SK-N-DZ (cell line): Measurements from ENCODE around the gene JARID2.
"Not testable (repeated sequence)": the region's sequence is repeated elsewhere in the genome, so short reads cannot be mapped to it uniquely, and the experiment has no call there.

Experiments
- DNase-seq: peaks from one replicate; pipeline ENCODE4 v3.0.0-alpha.2; 2015; ENCODE audit warnings: low spot score

The JARID2 gene

DNA sequence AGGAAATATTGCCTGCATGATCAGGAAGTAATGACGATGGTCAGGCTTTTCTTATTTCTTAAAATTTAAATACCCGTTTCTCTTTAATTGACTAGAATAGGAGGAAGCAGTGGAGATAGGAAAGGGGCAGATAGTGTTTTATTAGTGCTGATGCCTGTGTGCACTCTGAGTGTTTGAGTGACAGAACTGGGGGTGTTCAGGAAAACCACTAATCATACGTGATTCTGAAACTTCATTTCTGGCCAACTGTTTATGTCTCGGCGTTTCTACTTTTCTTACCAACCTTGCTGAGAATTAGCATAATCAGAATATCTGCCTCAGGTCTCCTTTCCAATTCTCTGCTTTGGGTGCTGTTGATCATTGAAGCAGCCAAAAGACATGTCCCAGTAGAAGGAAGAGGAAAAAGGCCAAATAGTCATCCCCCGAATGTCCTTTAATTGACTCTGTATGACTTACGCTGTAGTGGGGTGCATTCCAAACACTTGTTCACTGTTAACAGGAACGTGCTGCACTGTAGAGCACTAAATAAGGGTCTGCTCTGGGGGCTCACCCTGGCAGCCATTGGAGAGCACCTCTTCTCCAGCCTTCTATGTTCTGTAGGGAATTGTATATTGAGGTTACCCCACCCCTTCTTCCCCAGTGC lies 152.9 kb downstream of the JARID2 start:
- DNase-seq, result no peak

DNA sequence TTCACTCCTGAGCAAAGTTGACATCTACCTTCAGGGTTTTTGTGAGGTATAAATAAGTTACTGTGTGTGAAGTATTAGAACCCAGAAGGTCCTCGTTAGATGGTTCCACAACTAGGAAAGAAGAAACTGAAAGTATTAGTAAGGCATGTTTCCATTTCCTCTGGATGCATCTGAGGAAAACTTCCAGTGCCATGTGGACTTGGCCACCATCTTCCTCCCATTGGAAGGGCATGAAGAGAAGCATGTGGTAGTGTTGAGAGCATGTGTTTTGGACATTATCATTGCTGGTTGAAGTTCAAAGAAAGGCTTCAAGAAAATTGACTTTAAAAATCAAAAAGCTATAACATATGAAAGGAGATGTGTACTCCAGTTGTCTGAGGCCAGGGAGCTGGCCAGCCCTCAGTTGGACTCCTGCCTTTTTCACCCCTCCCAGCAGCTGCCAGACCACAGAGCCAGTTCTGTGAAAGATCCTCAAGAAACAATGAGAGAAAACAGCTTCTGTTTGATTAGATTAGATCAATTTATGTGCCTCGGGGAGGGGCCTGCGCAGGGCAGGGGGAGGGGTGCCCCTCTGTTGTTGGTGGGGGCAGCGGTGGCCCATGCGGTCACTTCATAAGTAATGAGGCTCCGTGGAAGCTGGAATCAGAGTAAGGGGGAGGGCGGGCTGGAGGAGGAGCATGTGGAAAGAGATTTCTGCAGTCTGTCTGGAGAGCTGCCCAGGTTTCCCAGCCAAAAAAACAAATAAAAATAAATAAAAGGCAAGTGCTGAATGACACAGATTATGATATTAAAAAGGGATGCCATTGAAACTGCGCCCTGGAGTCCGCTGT lies 154.0 kb downstream of the JARID2 start:
- peak; percentile 97 for DNase-seq

DNA sequence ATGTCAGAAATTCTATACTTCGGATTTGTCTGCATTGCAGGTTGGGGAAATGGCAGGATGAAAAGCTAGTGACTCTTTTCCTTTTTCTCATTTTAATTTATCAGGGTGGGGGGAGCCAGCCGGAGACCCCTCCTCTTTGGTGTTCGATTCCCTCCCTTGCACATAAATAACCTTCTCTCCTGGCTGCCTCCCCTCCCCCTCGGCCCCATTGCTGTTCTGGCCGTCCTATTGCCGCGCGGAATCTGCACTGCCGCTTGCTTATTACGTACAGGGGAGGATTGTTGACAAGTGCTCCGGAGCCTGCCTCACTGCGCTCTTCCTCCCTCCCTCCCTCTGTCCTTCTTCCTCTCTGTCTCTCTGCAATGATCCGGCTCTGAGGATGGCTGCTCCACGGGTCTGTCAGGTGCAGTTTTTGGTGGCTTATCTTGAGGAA lies 154.7 kb downstream of the JARID2 start:
- peak; percentile 91 for DNase-seq

DNA sequence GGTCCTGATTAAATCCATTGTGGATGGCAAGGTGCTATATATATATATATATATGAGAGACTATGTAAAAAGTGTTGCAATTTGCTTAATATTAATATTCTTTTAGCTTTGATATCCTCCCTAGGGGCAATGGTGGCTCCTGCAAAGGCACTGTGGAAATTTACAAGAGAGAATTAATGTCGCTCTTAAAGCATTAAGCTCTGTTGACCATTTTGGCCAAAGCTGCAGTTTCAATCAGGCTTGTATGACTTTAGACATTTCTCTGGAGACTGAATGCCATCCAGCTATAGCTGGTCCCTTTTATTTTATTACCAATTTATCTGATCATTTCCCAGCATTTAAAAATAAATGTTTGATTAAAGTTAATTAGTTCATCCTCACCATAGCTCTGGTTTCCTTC lies 155.3 kb downstream of the JARID2 start:
- no peak for DNase-seq

DNA sequence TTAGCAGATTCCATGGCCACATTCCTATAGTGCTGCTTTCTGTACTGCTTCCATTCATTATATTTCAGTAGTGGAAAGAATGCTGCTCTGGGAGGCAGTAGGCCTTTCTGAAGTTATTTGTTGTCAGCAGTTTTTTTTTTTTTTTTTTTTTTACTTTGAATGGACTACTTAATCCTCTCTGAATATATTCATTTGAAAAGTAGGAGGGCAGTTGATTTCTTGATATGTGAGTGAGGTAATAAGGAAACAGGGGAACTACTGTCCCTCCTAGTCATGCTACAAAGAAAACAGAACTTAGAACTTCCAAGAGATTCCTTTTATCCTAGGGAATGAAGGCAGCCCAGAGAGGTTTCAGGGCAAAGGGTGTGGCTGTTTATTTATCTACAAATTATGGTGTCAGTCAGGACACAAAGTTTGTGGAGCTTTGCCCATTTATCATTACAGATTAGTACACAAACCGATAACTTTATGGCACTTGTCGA lies 155.9 kb downstream of the JARID2 start:
- DNase-seq, result no peak

DNA sequence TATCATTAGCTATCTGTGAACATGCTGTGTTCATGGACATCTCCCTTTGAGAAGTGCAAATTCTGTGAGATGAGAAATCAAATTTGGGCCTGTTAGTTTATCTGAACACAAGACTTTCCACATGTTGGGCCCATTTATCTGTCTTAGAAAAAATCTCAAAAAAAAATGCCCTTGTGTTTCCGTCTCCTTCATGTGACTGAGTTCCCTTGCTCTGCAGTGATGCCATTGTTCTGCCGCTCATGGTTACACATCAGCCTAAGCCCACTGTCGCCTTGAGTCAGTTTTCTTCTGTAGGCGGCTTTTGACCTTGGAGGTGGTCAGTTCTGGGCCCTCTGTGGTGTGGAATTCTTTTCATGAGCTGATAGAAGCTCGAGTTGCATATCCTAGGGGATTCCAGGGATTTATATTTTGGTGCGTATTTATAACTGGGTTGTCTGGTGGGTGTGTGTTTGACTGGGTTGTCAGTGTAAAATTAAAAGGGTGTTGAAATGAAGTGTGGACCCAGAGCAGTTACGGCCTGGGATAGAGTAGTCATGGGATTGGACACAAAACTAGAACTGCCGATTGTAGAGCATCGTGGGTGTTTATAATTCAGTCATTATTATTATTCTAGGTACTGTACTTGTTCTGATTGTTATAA lies 156.7 kb downstream of the JARID2 start:
- DNase-seq, result no peak

DNA sequence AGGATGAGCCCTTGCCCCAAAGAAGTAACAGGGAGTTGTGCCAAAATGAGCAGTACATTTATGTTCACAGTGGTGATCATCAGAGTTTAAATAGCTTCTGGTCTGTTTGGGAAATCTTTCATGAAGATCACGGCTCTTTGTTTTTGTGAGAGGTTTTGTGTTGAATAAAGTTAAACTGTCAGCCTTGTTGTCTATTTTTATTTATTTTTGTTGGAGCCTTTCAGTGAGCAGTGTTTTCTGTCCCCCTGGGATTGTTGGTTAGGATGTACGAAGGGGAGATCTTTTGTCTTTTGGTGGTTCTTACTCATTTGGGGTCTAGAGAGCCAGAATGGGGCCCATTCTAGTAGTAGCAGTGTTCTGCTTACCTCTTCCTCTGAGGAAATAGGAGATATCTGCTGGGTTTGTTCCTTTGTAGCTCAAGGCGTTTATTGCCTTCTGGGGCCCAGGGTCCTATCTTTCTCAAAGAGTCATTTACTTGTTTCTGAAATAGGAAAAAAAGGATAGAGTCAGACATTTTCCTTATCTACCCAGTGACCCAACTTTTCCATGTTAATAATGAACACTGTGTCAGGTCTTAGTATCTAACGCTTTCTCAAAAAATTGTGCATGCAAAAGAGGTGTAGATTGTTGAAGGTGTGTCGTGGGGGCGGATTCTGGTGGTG lies 157.4 kb downstream of the JARID2 start:
- no peak for DNase-seq

DNA sequence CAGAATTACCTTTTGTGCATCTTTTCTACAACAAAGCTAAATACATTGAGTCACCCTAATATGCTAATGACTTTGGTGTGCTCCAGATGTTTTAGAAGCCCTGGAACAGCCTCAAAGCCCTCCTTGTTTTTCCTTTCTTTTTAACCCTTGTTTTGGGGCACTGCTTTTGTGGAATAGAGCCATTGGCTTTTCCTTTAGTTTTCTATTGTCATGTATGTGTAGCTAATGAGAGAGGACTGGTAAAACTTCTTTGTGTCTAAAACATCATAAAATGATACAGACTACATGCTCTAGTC lies 158.8 kb downstream of the JARID2 start:
- DNase-seq, result no peak

DNA sequence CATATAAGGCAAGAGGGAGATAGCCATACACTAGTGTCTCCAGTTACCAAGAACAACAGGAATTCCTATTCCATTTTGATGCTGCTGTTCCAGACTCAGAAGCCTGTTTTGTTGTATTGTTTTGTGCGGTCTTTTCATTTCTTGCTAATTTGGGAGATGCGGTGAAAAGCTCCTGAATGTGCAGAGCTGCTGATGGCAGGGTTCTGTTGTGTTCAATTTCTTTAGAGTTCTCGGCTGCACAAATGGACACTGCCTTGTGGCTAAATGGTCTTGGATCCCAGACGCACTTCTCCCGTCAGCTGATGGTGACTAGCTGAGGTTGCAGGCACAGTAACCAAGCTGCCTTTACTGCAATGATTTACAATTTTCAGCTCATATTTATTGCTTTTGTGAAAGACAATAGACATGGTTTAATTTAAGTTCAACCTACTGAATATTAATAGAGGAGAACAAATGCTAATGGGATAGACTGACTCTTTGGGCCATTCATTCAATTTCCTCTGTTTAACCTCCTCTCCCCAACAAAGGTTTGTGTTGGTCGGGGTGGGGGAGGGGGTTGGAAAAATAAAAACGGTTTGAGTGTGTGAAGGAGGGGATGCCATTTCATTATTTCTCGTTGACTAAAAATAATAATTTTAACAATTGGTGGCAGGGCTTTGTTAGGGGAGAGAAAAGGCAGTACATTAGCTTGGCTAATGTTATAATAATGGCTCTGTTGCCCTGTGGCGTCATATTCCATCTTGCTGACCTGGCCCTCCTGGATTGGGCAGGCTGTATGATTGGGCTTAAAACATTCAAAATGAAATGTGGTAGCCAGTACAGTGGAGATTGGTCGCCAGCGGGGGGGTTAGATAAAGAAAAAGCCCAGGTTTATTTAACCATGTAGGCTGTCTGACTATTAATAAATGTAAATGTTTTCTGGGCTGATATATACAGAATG lies 159.5 kb downstream of the JARID2 start:
- DNase-seq, result no peak

DNA sequence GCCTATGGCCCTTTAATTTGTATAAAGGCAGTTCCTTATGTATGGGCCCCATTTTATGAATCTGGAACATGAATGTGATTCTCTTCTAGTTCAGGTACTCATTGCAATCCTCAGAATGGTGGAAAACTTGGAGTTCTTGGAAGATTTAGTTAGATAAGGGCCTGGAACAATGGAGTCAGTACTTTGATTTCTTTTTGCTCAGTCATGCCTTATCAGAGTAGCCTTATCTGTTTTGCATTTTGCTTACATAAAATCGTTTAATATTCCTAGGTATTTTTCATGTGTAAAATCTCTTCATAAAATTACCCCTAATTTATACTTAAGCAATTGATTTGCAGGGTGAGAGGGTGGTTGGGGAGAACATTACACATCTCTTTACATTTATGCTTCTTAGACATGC lies 160.6 kb downstream of the JARID2 start:
- DNase-seq, result no peak

DNA sequence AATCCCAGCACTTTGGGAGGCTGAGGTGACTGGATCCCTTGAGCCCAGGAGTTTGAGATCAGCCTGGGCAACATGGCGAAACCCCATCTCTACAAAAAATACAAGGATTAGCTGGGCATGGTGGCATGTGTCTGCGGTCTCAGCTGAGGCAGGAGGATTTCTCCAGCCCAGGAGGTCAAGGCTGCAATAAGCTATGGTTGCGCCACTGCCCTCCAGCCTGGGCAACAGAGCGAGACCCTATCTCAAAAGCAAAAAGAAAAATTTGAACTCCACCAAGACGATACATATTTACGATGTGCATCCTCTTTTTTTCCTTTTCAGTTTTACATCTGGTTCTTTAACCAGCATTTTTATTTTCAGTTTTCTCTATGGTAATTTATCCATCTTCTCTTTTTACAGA lies 162.1 kb downstream of the JARID2 start:
- no peak for DNase-seq

DNA sequence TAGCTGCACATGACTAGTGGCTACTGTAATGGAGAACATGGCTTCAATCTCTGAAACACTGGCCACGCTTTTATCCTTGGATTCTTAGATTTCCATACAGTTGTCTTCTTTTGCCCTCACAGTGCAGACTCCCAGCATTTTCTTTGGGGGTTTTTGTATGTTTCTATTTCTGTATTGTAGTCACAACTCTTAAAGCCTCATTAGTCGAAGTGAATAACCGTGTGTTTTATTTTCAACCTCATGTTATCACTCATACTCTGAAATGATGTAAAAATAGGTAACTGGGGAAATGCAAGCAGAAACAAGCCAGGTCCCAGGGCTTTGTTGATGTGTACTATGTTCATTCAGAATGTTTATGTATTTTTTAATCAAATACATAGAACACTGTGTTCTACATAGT lies 162.9 kb downstream of the JARID2 start:
- no peak for DNase-seq

DNA sequence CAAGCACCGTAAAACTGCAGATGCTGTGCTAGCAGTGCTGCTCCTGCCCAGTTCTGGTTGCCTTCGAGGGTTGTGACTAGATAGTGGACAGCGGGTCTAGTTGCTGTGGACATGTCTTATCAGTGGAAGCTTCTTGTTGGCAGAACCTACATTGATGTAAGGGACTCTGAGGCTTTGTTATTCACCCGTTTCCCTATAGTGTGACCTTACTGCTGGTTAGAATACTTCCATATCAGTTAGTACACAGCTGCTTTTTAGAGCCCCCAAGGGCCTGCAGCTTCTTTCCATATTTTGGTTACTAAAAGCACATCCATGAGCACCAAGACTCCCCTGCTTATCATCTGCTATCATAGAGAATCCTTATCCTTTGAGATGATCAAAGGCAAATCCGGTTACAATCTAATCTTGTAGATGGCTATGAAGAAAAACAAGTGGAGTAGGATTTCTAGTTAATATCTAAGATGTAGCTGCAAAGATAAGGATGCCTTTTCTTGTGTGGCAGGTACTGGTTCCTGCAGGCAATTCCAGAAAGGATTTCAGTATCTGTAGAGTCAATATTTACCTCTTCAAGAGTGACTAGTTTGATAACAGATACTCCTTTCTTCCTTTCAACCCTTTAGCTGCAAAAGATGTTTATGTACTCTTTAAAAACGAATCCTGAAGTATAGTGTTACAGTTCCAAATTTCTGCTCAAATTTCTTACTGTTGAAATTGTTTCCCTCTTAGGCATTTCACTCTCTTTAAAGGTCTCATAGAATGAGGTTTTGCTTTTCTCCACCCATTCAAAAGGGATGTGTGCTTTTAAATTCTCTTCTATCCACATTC lies 163.6 kb downstream of the JARID2 start:
- no peak for DNase-seq

DNA sequence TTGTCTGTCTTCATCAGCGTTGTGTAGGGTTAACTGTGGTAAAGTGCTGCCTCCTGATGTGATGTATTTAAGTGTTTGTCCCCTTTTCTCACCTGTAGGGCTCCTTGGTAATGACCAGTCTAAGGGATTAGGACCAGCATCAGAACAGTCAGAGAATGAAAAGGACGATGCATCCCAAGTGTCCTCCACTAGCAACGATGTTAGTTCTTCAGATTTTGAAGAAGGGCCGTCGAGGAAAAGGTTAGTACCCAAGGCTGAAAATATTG lies 164.2 kb downstream of the JARID2 start:
- DNase-seq, result no peak

DNA sequence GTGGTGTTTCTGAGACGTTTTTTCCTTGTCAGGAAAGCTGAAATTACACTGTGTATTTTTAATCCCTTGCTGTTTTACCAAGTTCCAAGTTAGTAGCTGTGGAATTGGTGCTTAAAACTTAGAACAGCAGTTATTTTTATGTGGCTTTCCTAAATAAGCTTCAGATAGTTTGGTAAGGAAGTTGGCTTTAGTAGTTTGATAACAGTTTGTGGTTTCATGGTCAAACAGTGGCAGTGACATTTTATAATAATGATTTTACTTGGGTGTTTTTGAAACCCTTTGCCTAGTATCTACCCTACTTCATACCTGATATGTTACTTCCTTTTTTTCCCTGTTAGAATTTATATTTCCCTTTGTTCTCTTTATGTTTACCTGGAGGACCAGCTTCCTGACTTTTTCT lies 164.9 kb downstream of the JARID2 start:
- no peak for DNase-seq

DNA sequence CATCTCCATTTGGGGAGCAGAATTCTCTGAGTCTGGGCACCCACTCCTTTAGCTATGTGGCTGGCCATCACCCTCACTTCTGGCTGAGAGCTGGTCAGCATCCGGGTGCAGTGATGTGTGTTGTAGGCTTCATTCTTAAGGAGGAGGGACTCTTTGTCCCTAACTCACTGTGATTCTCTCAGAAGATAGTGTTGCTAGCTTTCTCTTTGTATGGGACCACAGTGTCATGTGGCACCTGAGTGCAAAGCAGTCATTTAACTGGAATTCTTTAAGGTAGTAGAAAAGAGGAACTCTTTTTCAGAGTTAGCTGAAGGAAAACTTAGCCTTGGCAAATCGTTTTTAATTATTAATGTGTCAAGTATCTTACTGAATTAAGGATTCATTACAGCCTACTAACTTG lies 165.9 kb downstream of the JARID2 start:
- DNase-seq, result no peak

DNA sequence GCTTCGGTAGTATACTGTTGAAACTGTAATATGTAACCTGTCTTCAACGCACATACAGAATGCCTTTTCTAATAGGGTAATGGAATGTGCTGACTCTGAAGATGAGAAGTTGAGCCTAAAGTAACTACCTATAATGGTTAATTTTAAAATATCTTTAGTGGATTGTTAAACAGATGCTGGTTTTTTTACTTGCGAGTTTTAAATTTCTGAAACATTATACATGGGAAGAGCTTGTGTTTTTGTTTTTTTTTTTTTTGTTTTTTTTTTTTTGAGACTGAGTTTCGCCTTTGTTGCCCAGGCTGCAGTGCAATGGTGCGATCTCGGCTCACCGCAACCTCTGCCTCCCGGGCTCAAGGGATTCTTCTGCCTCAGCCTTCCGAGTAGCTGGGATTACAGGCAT lies 166.9 kb downstream of the JARID2 start:
- no peak for DNase-seq

DNA sequence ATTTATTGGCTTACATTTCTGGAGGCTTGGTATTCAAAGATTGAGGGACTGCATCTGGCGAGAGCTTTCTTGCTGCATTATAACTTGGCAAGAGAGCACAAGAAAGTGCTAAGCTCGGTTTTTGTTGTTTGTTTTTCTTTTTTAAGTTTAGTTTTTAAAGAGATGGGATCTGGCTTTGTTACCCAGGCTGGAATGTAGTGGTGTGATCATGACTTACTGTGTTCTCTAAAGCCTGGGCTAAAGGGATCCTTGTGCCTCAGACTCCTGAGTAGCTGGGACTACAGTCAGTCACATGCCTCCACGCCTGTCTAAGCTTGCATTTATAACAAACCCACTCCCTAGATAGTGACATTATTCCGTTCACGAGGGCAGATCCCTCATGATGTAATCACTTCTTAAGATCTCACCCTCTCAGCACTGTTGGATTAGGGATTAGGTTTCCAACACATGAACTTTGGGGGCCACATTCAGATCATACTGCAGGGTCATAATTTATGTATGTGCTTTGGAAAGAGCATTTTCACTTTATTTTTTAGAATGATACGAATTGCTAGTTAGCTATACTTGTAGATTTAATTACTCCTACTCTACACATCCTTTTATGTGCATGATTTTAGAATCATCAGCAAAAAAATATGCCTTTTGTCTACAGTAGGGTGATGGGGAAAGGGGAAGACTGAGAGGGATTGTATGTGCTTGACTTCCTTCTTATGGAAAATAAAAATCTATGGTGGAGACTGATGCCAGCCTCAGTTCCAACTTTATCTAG lies 167.8 kb downstream of the JARID2 start:
- no peak for DNase-seq

DNA sequence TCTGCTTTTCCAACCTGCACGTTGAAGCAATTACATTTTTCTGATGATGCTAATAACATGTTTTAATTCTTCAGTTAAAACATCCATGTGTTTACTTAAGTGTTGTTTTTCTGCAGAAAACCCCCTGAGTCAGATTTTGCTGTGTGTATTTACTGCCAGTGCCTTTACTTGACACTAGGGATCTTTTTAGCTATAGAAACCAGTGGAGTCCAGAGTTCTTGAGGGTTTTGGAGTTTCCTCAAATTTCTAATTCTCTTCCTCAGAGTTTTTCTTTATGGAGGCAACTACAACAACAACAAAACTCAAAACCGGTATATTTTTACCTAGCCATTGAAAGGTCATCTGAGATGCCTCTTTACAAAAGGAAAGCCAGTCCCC lies 168.4 kb downstream of the JARID2 start:
- no peak for DNase-seq

DNA sequence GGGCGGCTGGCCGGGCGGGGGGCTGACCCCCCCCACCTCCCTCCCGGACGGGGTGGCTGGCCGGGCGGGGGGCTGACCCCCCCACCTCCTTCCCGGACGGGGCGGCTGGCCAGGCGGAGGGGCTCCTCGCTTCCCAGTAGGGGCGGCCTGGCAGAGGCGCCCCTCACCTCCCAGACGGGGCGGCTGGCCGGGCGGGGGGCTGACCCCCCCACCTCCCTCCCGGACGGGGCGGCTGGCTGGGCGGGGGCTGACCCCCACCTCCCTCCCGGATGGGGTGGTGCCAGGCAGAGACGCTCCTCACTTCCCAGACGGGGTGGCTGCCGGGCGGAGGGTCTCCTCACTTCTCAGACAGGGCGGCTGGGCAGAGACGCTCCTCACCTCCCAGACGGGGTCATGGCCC lies 169.8 kb downstream of the JARID2 start:
- not testable (repeated sequence) for DNase-seq
